ENCODE data around the gene WNT5A.
"Not testable (repeated sequence)": the region's sequence is repeated elsewhere in the genome, so short reads cannot be mapped to it uniquely, and the experiment has no call there.

The WNT5A gene

DNA sequence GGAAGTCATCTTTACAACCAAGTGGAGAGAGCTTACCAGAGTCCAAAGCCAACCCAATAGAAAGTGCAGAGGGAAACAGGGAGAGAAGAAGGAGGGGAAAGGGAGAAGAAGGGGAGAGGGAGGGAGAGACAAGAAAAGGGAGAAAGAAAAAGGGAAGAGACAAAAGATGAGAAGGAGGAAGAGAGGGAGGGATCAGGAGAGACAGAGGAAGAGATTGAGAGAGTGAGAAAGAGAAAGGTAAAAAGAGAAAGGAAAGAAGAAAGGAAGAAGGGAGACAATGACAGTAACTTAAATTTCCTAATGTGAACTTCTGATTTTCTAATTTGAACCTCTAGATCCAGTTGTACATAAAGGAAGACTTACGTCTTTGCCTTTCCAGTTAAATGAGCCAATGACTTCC, 20.7 kb upstream of the WNT5A start:
- DNase-seq (ENCODE audit: low read depth, low spot score): no peak
- Histone ChIP-seq H3K36me3 (ENCODE audit: insufficient read depth, insufficient read length, low read length) (no peaks in the 10 kb centered on the region), H3K27me3 (ENCODE audit: insufficient read depth, insufficient read length) (no peaks in the 10 kb centered on the region), H3K9me3 (ENCODE audit: insufficient read depth, low read length) (no peaks in the 10 kb centered on the region), H3K4me1 (ENCODE audit: insufficient read depth, insufficient read length) (peaks cover under 1% of the 10 kb centered on the region), H3K9ac (ENCODE audit: insufficient read length, low read depth) (no peak overlapping the region), H3K4me3 (ENCODE audit: insufficient read length, low read depth) (no peak overlapping the region)
- TF ChIP-seq ZNF274 (IDR thresholded peaks at IDR 0.05; ENCODE audit: low read depth, low read length) (no peak), SUZ12 (IDR thresholded peaks at IDR 0.05; ENCODE audit: extremely low read depth, insufficient read depth, insufficient read length) (no peak), YY1 (IDR thresholded peaks at IDR 0.05; ENCODE audit: insufficient read depth, insufficient read length) (no peak)

DNA sequence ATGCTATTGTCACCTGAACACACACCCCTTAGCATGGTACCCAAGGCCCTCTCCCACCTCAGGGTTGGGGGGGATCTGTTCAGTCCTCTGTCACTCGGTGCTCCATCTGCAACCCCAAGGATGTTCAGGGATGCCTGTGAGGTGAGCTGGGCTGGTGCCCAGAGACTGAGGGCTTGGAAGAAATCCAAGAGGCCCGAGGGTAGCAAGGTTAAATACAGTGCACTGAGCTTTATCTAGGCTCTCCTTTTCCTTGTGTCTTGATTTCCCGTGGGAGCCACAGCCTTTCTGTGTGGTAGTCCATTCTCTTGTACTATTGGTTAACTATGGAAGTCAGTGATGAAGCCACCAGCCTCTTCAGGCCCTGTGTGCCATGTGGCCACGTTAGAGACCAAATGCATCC, 18.7 kb upstream of the WNT5A start:
- Histone ChIP-seq H3K4me3 (ENCODE audit: insufficient read length, low read depth) (no peak overlapping the region), H3K9me3 (ENCODE audit: insufficient read depth, low read length) (no peaks in the 10 kb centered on the region), H3K9ac (ENCODE audit: insufficient read length, low read depth) (no peak overlapping the region), H3K4me1 (ENCODE audit: insufficient read depth, insufficient read length) (no peaks in the 10 kb centered on the region), H3K27me3 (ENCODE audit: insufficient read depth, insufficient read length) (no peaks in the 10 kb centered on the region), H3K36me3 (ENCODE audit: insufficient read depth, insufficient read length, low read length) (no peaks in the 10 kb centered on the region)
- no peak for DNase-seq (ENCODE audit: low read depth, low spot score)
- TF ChIP-seq SUZ12 (IDR thresholded peaks at IDR 0.05; ENCODE audit: extremely low read depth, insufficient read depth, insufficient read length) (no peak), ZNF274 (IDR thresholded peaks at IDR 0.05; ENCODE audit: low read depth, low read length) (no peak), YY1 (IDR thresholded peaks at IDR 0.05; ENCODE audit: insufficient read depth, insufficient read length) (no peak)

DNA sequence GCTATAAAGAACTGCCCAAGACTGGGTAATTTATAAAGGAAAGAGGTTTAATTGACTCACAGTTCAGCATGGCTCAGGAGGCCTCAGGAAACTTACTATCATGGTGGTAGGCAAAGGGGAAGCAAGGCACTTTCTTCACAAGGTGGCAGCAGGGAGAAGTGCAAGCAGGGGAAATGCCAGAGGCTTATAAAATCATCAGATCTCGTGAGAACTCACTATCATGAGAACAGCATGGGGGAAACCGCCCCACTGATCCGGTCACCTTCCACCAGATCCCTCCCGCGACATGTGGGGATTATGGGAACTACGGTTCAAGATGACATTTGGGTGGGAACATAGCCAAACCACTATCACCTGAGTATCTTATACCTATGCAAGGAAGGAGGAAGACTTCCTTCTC, 18.0 kb upstream of the WNT5A start:
- H3K9me3 ChIP-seq (ENCODE audit: insufficient read depth, low read length); H3K27me3 ChIP-seq (ENCODE audit: insufficient read depth, insufficient read length); H3K4me1 ChIP-seq (ENCODE audit: insufficient read depth, insufficient read length); H3K4me3 ChIP-seq (ENCODE audit: insufficient read length, low read depth); H3K9ac ChIP-seq (ENCODE audit: insufficient read length, low read depth); DNase-seq (ENCODE audit: low read depth, low spot score); H3K36me3 ChIP-seq (ENCODE audit: insufficient read depth, insufficient read length, low read length): not testable (repeated sequence)

DNA sequence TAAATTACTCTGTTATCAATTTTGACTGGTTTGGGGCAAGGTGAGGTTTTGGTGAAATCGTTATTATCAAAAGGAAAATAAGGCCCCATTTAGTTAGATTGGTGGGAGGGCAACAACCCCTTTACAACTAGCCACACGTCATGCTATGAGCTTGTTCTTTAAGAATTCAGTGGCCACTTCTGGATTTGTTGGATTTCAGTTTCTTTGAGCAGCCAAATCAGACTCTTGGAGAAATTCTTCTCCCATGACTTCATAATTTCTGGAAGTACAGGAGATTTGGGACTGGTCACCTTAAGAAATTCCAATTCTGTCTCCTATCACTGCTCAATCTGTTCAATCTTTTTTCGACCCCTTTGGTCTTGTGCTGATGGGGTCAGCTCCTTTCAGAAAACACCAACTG, 14.8 kb upstream of the WNT5A start:
- Histone ChIP-seq H3K9me3 (ENCODE audit: insufficient read depth, low read length) (no peaks in the 10 kb centered on the region), H3K36me3 (ENCODE audit: insufficient read depth, insufficient read length, low read length) (no peaks in the 10 kb centered on the region), H3K27me3 (ENCODE audit: insufficient read depth, insufficient read length) (no peaks in the 10 kb centered on the region), H3K9ac (ENCODE audit: insufficient read length, low read depth) (no peak overlapping the region), H3K4me3 (ENCODE audit: insufficient read length, low read depth) (no peak overlapping the region), H3K4me1 (ENCODE audit: insufficient read depth, insufficient read length) (no peaks in the 10 kb centered on the region)
- DNase-seq (ENCODE audit: low read depth, low spot score): no peak
- TF ChIP-seq SUZ12 (IDR thresholded peaks at IDR 0.05; ENCODE audit: extremely low read depth, insufficient read depth, insufficient read length) (no peak), YY1 (IDR thresholded peaks at IDR 0.05; ENCODE audit: insufficient read depth, insufficient read length) (no peak), ZNF274 (IDR thresholded peaks at IDR 0.05; ENCODE audit: low read depth, low read length) (no peak)

DNA sequence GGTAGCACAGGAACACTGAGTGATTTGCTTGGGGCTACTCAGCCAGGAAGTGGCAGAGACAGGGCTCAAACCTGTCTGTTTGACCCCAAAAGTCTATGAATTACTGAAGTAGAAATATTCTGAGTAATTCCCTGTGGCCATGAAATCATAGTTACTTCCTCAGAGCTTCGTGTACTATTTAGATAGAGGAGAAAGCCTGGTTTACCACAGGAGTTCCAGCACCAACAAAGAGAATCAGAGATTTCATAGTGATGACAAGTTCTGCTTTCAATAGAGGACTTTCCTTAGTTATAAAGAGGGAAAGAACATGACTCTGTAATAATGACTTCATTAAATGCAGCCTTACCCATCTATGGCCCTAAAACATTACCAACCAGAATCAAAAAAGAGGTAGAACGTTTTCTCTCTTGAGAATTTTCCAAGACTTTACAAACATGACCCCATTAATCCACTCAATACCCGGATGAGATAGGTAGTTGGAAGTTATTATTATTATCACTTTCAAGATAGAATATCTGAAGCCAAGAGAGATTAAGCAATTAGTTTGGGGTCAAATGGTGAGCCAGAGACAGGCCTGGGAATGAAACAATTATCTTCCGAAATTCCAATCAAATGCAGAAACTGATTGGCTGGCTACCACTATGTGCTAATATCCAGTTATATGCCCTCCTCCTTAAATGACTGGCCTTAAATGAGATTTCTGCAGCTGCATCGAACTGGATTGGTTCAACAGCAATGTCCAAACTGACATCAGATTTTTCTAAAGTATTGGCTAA, 13.6 kb upstream of the WNT5A start:
- H3K9ac ChIP-seq (ENCODE audit: insufficient read length, low read depth): no peak overlapping the region
- no peaks in the 10 kb centered on the region for H3K36me3 ChIP-seq (ENCODE audit: insufficient read depth, insufficient read length, low read length)
- H3K27me3 ChIP-seq (ENCODE audit: insufficient read depth, insufficient read length): no peaks in the 10 kb centered on the region
- H3K9me3 ChIP-seq (ENCODE audit: insufficient read depth, low read length): no peaks in the 10 kb centered on the region
- TF ChIP-seq SUZ12 (IDR thresholded peaks at IDR 0.05; ENCODE audit: extremely low read depth, insufficient read depth, insufficient read length) (no peak), ZNF274 (IDR thresholded peaks at IDR 0.05; ENCODE audit: low read depth, low read length) (no peak), YY1 (IDR thresholded peaks at IDR 0.05; ENCODE audit: insufficient read depth, insufficient read length) (no peak)
- H3K4me3 ChIP-seq (ENCODE audit: insufficient read length, low read depth): no peak overlapping the region
- no peaks in the 10 kb centered on the region for H3K4me1 ChIP-seq (ENCODE audit: insufficient read depth, insufficient read length)
- DNase-seq (ENCODE audit: low read depth, low spot score): no peak

DNA sequence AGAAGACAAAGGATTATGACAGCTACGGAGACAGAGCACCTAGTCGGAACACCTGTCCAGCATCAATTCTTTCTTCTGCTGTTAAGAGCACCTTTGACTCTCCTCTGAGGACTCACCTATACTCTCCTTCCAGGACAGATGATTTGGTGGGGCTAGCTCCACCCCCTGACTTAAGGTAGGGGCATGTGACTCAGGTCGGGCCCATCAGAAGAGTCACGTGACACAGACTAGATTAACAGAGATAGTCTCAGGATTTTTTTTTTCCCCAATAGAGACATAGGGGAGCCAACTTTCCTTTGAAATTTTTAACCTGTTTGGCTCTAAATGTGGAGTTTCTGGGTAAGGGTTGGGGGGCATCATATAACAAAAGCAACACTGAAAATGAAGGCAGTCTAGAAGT, 11.4 kb upstream of the WNT5A start:
- no peaks in the 10 kb centered on the region for H3K9me3 ChIP-seq (ENCODE audit: insufficient read depth, low read length)
- no peak overlapping the region for H3K4me3 ChIP-seq (ENCODE audit: insufficient read length, low read depth)
- H3K9ac ChIP-seq (ENCODE audit: insufficient read length, low read depth): no peak overlapping the region
- no peaks in the 10 kb centered on the region for H3K27me3 ChIP-seq (ENCODE audit: insufficient read depth, insufficient read length)
- no peaks in the 10 kb centered on the region for H3K36me3 ChIP-seq (ENCODE audit: insufficient read depth, insufficient read length, low read length)
- TF ChIP-seq SUZ12 (IDR thresholded peaks at IDR 0.05; ENCODE audit: extremely low read depth, insufficient read depth, insufficient read length): no peak
- no peak for TF ChIP-seq ZNF274 (IDR thresholded peaks at IDR 0.05; ENCODE audit: low read depth, low read length)
- TF ChIP-seq YY1 (IDR thresholded peaks at IDR 0.05; ENCODE audit: insufficient read depth, insufficient read length): no peak
- H3K4me1 ChIP-seq (ENCODE audit: insufficient read depth, insufficient read length): no peaks in the 10 kb centered on the region
- DNase-seq (ENCODE audit: low read depth, low spot score): no peak

DNA sequence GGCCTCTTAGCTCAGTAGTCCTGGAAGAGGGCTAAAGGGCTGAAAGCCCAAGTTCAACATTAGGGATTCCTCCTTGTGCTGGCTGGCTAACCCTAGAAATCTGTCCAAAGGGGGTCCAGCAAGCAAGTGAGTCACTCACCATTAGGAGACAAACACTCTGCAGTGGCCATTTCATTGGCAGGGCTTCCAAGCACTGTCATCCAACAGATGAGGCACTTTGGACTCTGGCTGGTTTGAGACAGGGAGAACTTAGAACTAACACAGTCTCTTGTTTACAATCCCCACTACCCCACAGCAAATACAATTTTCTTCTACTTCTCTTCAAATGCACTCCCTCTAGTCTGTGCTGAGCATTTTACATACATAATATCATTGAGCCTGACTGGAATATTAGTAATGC, 10.1 kb upstream of the WNT5A start:
- Histone ChIP-seq H3K4me1 (ENCODE audit: insufficient read depth, insufficient read length) (no peaks in the 10 kb centered on the region), H3K9ac (ENCODE audit: insufficient read length, low read depth) (no peak overlapping the region), H3K36me3 (ENCODE audit: insufficient read depth, insufficient read length, low read length) (no peaks in the 10 kb centered on the region), H3K9me3 (ENCODE audit: insufficient read depth, low read length) (no peaks in the 10 kb centered on the region), H3K27me3 (ENCODE audit: insufficient read depth, insufficient read length) (no peaks in the 10 kb centered on the region), H3K4me3 (ENCODE audit: insufficient read length, low read depth) (no peak overlapping the region)
- DNase-seq (ENCODE audit: low read depth, low spot score): no peak
- TF ChIP-seq YY1 (IDR thresholded peaks at IDR 0.05; ENCODE audit: insufficient read depth, insufficient read length) (no peak), SUZ12 (IDR thresholded peaks at IDR 0.05; ENCODE audit: extremely low read depth, insufficient read depth, insufficient read length) (no peak), ZNF274 (IDR thresholded peaks at IDR 0.05; ENCODE audit: low read depth, low read length) (no peak)

Measured in NT2/D1 (cell line).